ENCODE measurements around the gene RPP25L.

Gene RPP25L

GRCh38 chr9:34566322-34566721, 45.6 kb downstream of the RPP25L start:
- Histone ChIP-seq H3F3A (ENCODE audit: insufficient read depth, low read length) (no peaks in the 10 kb centered on the region), H3K4me3 (ENCODE audit: low read length) (no peak overlapping the region), H3K27me3 (replicated peaks; ENCODE audit: insufficient read depth, low read length) (peaks cover 86% of the 10 kb centered on the region), H3K27ac (ENCODE audit: low read length) (no peak overlapping the region), H3K79me2 (ENCODE audit: low read length) (no peaks in the 10 kb centered on the region), H3K36me3 (replicated peaks; ENCODE audit: insufficient read depth, low read length) (no peaks in the 10 kb centered on the region), H3K9me3 (replicated peaks; ENCODE audit: insufficient read depth, low read length) (no peaks in the 10 kb centered on the region), H3K4me1 (ENCODE audit: low read length) (no peaks in the 10 kb centered on the region), H3K4me2 (ENCODE audit: low read depth, low read length) (no peak overlapping the region), H3K9ac (ENCODE audit: low read length) (no peak overlapping the region), H4K20me1 (ENCODE audit: insufficient read depth, low read length) (no peaks in the 10 kb centered on the region), H2AFZ (ENCODE audit: low read length) (no peak overlapping the region), H3K9me2 (replicated peaks; ENCODE audit: insufficient read depth, low read length) (no peaks in the 10 kb centered on the region)
- DNase-seq: no peak
- no peak for TF ChIP-seq CTCF (IDR thresholded peaks at IDR 0.05; ENCODE audit: low read length)
- no peak for TF ChIP-seq EZH2 (optimal IDR thresholded peaks at IDR 0.05; ENCODE audit: low read depth, low read length)
- TF ChIP-seq EZH2phosphoT487 (IDR thresholded peaks at IDR 0.05; ENCODE audit: low read length): no peak

GRCh38 chr9:34565856-34566255, 46.0 kb downstream of the RPP25L start:
- Histone ChIP-seq H3K27ac (ENCODE audit: low read length) (no peak overlapping the region), H4K20me1 (ENCODE audit: insufficient read depth, low read length) (no peaks in the 10 kb centered on the region), H3K9me3 (replicated peaks; ENCODE audit: insufficient read depth, low read length) (no peaks in the 10 kb centered on the region), H3F3A (ENCODE audit: insufficient read depth, low read length) (no peaks in the 10 kb centered on the region), H3K4me3 (ENCODE audit: low read length) (no peak overlapping the region), H3K27me3 (replicated peaks; ENCODE audit: insufficient read depth, low read length) (peaks cover 85% of the 10 kb centered on the region), H3K9ac (ENCODE audit: low read length) (no peak overlapping the region), H3K79me2 (ENCODE audit: low read length) (no peaks in the 10 kb centered on the region), H3K4me2 (ENCODE audit: low read depth, low read length) (no peak overlapping the region), H2AFZ (ENCODE audit: low read length) (no peak overlapping the region), H3K9me2 (replicated peaks; ENCODE audit: insufficient read depth, low read length) (no peaks in the 10 kb centered on the region), H3K36me3 (replicated peaks; ENCODE audit: insufficient read depth, low read length) (no peaks in the 10 kb centered on the region), H3K4me1 (ENCODE audit: low read length) (no peaks in the 10 kb centered on the region)
- DNase-seq: no peak
- TF ChIP-seq CTCF (IDR thresholded peaks at IDR 0.05; ENCODE audit: low read length): no peak

GRCh38 chr9:34564617-34565016, 47.3 kb downstream of the RPP25L start:
- no peaks in the 10 kb centered on the region for H3K4me1 ChIP-seq (ENCODE audit: low read length)
- no peaks in the 10 kb centered on the region for H3K9me2 ChIP-seq (replicated peaks; ENCODE audit: insufficient read depth, low read length)
- H3K4me2 ChIP-seq (ENCODE audit: low read depth, low read length): no peak overlapping the region
- DNase-seq: no peak
- no peaks in the 10 kb centered on the region for H3K79me2 ChIP-seq (ENCODE audit: low read length)
- no peak overlapping the region for H2AFZ ChIP-seq (ENCODE audit: low read length)
- no peaks in the 10 kb centered on the region for H3K36me3 ChIP-seq (replicated peaks; ENCODE audit: insufficient read depth, low read length)
- no peak overlapping the region for H3K4me3 ChIP-seq (ENCODE audit: low read length)
- H3K27ac ChIP-seq (ENCODE audit: low read length): no peak overlapping the region
- H4K20me1 ChIP-seq (ENCODE audit: insufficient read depth, low read length): no peaks in the 10 kb centered on the region
- TF ChIP-seq CTCF (IDR thresholded peaks at IDR 0.05; ENCODE audit: low read length) (no peak), EZH2 (optimal IDR thresholded peaks at IDR 0.05; ENCODE audit: low read depth, low read length) (no peak), EZH2phosphoT487 (IDR thresholded peaks at IDR 0.05; ENCODE audit: low read length) (no peak)
- peaks cover 84% of the 10 kb centered on the region for H3K27me3 ChIP-seq (replicated peaks; ENCODE audit: insufficient read depth, low read length)
- no peaks in the 10 kb centered on the region for H3F3A ChIP-seq (ENCODE audit: insufficient read depth, low read length)
- H3K9me3 ChIP-seq (replicated peaks; ENCODE audit: insufficient read depth, low read length): no peaks in the 10 kb centered on the region
- H3K9ac ChIP-seq (ENCODE audit: low read length): no peak overlapping the region

All from MM.1S (cell line).